Right cardiac atrium (tissue), 5 donors: ENCODE results near the gene LAP3. TPM values are rescaled to one million over a fixed set of nuclear protein-coding genes. Genes with fewer than 3 reads are reported as not detected.

Experiments used
- ATAC-seq, 2 donors: fragments of 200-7000 bp; cut with Tn5 transposase; one replicate each; pipeline versions ENCODE4 v1.8.0 to v1.9.1; 2020; ENCODE audit warnings: moderate library complexity in 2 of 2, mild to moderate bottlenecking in 1 of 2
- DNase-seq, 3 donors: peaks; one replicate each; pipeline ENCODE4 v3.0.0-alpha.2; 2020
- H3K27ac ChIP-seq: one replicate; pipeline ENCODE4 v1.5.1; 2013; ENCODE audit warnings: mild to moderate bottlenecking, low read length, control low read depth, moderate library complexity
- H3K27me3 ChIP-seq: one replicate; pipeline ENCODE4 v1.6.1; 2013; ENCODE audit not compliant: control insufficient read depth, insufficient read depth
- H3K4me1 ChIP-seq: one replicate; pipeline ENCODE4 v1.6.1; 2013; ENCODE audit warnings: low read length; ENCODE audit not compliant: control insufficient read depth, insufficient read depth
- H3K4me3 ChIP-seq: one replicate; pipeline ENCODE4 v1.5.1; 2013; ENCODE audit warnings: low read length, control low read depth
- H3K9me3 ChIP-seq: one replicate; pipeline ENCODE4 v1.6.1; 2013; ENCODE audit warnings: low read length; ENCODE audit not compliant: control insufficient read depth
- WGBS: extraction: QIAGEN DNeasy Blood & Tissue Kit; methylation state at CpG from one replicate; pipeline ENCODE4 v1.1.7; 2013; 5-methylcytosine and 5-hydroxymethylcytosine counted together
- intact Hi-C, 4 donors: fragments of 100-400 bp; cut with DNase I; formaldehyde crosslinking; loops; one replicate each; pipeline versions ENCODE4 v1.11.0 to v1.14.0; 2022 to 2023
- polyA plus RNA-seq: library from polyadenylated mRNA; stranded (reverse); fragments of 200-250 nt; gene quantifications from one replicate; pipeline ENCODE4 v1.2.3, GENCODE V29; 2013
- total RNA-seq, 4 donors: library from RNA; stranded (reverse); fragmentation: NEBNext Ultra II Directional; extraction: Animal tissue kit (Norgen Biotek cat#: 25700); gene quantifications; one replicate each; pipeline ENCODE4 v1.2.1, GENCODE V29; 2021
- donor health status: healthy with polysubstance abuse.
- donor health status: DM: no; HTN: yes; CAD: no.
- donor health status: DM: no; HTN: no; CAD: no.
- donor health status: DM: no; HTN: yes; CAD: no; lungs with severe emphysema.
- donor health status: DM: yes; HTN: yes; CAD: no.

The LAP3 gene
- total and polyA plus RNA-seq, 5 donors = 31.2 to 61.6 (median 41.3) TPM

DNA sequence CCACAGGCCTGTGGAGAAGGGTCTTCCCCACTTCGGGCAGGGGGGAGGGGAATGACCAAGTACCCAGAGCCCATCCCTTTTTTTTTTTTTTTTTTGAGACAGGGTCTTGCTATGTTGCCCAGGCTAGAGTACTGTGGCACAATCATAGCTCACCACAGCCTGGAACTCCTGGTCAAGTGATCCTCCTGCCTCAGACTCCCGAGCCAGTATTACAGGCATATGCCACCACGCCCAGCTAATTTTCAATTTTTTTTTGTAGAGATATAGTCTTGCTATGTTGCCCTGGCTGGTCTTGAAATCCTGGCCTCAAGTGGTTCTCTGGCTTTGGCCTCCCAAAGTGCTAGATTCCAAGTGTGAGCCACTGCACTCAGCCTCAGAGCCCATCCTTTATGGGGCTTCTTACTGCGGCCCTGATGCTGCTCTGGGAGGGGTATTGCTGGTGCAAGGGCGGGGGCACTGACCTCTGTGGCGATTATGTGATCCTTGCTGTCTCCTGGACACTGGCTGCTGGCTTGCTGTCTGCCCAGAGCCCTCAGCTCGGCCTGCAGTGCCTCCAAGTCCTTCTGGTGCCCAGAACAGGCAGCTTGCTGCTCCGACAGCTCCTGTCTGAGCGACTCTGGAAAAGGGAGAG is 70.3 kb downstream of the LAP3 start:
- H3K27me3 ChIP-seq = no peaks in the 10 kb centered on the region
- H3K9me3 ChIP-seq = no peaks in the 10 kb centered on the region
- DNase-seq = no peak
- H3K27ac ChIP-seq = no peak overlapping the region
- intact Hi-C loops = no loop called here
- no peaks in the 10 kb centered on the region for H3K4me1 ChIP-seq
- no peak overlapping the region for H3K4me3 ChIP-seq
- WGBS = 86% methylated on average over 9 of the region's 9 CpGs
- no peak for ATAC-seq

DNA sequence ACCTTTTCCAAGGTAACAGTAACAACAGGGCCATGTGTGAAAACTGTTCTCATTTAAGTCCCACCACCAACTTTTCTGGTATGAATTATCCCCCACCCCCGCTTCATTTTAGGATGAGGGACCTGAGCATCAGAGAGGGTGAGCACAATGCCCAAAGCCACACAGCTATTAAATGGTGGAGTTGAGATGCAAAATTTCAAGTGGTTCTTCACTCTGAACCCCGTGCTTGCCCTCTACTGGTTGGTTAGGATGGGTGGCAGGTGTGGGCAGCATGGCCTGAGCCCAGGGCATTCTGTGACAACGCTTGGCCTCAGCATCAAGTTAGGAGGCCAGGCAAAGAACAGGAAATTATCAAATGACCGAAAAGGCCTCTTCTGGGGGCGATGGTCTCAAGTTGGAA is 70.9 kb downstream of the LAP3 start:
- Histone ChIP-seq H3K9me3 (no peaks in the 10 kb centered on the region), H3K27me3 (no peaks in the 10 kb centered on the region), H3K4me1 (no peaks in the 10 kb centered on the region), H3K4me3 (no peak overlapping the region), H3K27ac (no peak overlapping the region)
- WGBS = 81% methylated on average over 5 of the region's 5 CpGs
- intact Hi-C loops = no loop called here
- no peak for ATAC-seq
- no peak for DNase-seq

DNA sequence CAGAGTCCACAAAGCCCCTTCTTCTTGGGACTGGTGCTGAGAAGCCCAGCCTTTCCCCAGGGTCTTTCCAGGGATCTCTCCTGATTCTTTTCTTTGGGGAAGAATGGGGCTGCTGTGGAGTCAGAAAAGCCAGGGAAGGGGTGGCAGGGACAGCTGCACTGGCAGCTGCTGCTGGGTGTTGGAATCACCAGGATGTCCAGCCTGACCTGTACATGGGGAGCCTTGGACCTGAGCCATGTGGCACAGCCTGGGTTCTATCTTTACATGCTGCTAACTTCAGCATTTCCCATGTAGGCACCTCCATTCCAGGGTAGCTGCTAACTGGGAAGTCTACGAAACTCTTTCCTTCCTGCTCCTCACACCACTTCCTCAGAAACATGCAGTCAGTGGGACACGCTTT is 73.4 kb downstream of the LAP3 start:
- DNase-seq (no peak), ATAC-seq (no peak)
- no peak overlapping the region for H3K4me3 ChIP-seq
- H3K4me1 ChIP-seq = no peaks in the 10 kb centered on the region
- no peaks in the 10 kb centered on the region for H3K9me3 ChIP-seq
- no peak overlapping the region for H3K27ac ChIP-seq
- 75% methylated on average over 2 of the region's 2 CpGs for WGBS
- H3K27me3 ChIP-seq = no peaks in the 10 kb centered on the region
- intact Hi-C loops = no loop called here

DNA sequence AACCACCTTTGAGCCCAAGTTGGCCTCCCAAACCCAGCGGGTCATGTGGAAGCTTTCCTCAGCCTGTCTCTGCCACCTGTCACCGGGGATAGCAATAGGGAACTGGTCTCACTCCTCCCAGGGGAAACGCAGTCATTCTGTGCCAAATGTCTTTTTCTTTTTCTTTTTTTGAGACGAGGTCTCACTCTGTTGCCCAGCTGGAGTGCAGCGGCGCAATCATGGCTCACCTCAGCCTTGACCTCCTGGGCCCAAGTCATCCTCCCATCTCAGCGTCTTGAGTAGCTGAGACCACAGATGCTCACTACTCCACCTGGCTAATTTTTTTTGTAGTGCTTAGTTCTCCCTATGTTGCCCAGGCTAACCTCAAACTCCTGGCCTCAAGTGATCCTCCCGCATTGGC is 77.7 kb downstream of the LAP3 start:
- Histone ChIP-seq H3K27me3 (no peaks in the 10 kb centered on the region), H3K4me3 (no peak overlapping the region), H3K9me3 (no peaks in the 10 kb centered on the region), H3K4me1 (no peaks in the 10 kb centered on the region), H3K27ac (no peak overlapping the region)
- intact Hi-C loops = no loop called here
- 82% methylated on average over 8 of the region's 8 CpGs for WGBS
- DNase-seq (no peak), ATAC-seq (no peak)

DNA sequence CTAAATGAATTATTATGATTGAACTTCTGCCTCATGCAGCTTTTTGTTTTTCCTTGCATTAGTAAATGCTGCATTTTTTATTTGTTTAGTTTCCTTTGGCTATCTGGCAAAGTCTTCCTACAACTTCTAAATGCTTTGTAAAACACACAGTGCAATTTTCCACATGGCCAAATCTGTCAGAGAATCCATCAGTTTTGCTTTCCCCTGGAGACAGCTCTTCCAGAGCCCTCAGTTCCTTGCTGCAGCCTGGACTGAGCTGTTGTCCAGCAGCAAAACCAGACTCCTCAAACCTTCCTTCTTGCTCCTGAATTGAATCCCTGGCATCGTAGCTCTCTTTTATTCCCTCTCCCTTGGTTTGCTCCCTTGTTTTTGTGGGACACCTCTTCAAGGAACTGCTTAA is 80.1 kb downstream of the LAP3 start:
- no peaks in the 10 kb centered on the region for H3K9me3 ChIP-seq
- intact Hi-C loops = no loop called here
- WGBS = 84% methylated on average over 1 of the region's 1 CpG
- no peak overlapping the region for H3K27ac ChIP-seq
- ATAC-seq (no peak), DNase-seq (no peak)
- H3K27me3 ChIP-seq = no peaks in the 10 kb centered on the region
- H3K4me3 ChIP-seq = no peak overlapping the region
- H3K4me1 ChIP-seq = no peaks in the 10 kb centered on the region

Other genes starting within 250 kb of the LAP3 start
- 10 to 100 TPM; 33.8 to 48.1 (median 44.9) TPM for gene QDPR, start 65.1 kb upstream of the LAP3 start, total RNA-seq
- gene QDPR, start 65.1 kb upstream of the LAP3 start, polyA plus RNA-seq = 53.9 TPM
- not detected for gene CLRN2, start 62.0 kb upstream of the LAP3 start, total RNA-seq
- gene CLRN2, start 62.0 kb upstream of the LAP3 start, polyA plus RNA-seq = not detected
- 10 to 100 TPM; 22.1 to 34.3 (median 29.1) TPM for gene MED28, start 37.4 kb downstream of the LAP3 start, total RNA-seq
- 10.2 TPM for gene MED28, start 37.4 kb downstream of the LAP3 start, polyA plus RNA-seq
- not detected for gene FAM184B, start 204.4 kb downstream of the LAP3 start, total RNA-seq
- 0.05 TPM for gene FAM184B, start 204.4 kb downstream of the LAP3 start, polyA plus RNA-seq
- gene DCAF16, start 233.6 kb downstream of the LAP3 start, total RNA-seq = 10 to 100 TPM; 15.5 to 21.7 (median 18.3) TPM
- 9.2 TPM for gene DCAF16, start 233.6 kb downstream of the LAP3 start, polyA plus RNA-seq
- 1 to 10 TPM in 1 of 4 donors, under 1 TPM in 3; 0.17 to 1.3 (median 0.64) TPM for gene NCAPG, start 233.8 kb downstream of the LAP3 start, total RNA-seq
- 0.14 TPM for gene NCAPG, start 233.8 kb downstream of the LAP3 start, polyA plus RNA-seq